Measurements from ENCODE around the gene DNLZ. TPM values are rescaled to one million over a fixed set of nuclear protein-coding genes. Genes with fewer than 3 reads are reported as not detected.
A peak's percentile ranks its signal among the peaks of the same experiment; 100 is the strongest.

Gene DNLZ
- total and polyA plus RNA-seq, 2 donors (not counting 3 experiments of a cell fraction or from before 2014, with no cell fraction given): 26.9 to 38.4 TPM

DNA sequence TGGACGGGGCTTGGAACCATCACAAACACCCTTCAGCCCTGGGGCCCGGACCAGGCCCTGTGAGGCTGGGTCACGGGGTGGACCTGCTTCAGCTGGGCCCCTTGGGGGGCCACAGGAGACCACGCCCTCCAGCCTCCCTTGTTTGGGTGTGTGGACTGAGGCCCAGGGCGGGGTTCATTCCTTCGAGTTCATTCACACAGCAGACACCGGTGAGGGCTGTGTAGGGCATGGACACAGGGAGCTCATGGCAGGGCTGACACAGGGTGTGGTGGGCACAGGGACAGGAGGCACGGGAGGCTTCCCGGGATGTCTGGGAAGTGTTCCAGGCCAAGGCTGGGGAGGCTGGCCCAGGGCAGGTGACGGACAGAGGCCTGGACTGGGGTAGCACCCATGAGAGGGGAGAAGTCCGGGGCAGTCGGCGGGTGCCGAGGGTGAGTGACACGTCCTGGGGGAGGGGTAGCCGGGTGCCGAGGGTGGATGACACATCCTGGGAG lies 8.9 kb downstream of the DNLZ start:
- BruUV-seq (replicated peaks): no TSS peak
- no peaks in the 10 kb centered on the region for H3K79me2 ChIP-seq (ENCODE audit: control insufficient read depth, insufficient read depth, low read length)
- DNase-seq (ENCODE audit: low read depth, low spot score) (no peak), FAIRE-seq (no peak)
- ChIA-PET CTCF (interaction anchor here (1.2 kb wide), 1 partner anchor 9 kb away, joined by 4 read pairs; the partner anchor contains the start of gene DNLZ), POLR2A (no interaction called here)
- H3K4me3 ChIP-seq (replicated peaks in 1 of 3; ENCODE audit: insufficient read depth in 1 of 3, low read depth in 1 of 3, low read length in 3 of 3): no peak overlapping the region
- TF ChIP-seq POLR2AphosphoS5 (IDR thresholded peaks at IDR 0.05; ENCODE audit: insufficient read depth, low read depth, low read length) (peak; percentile 16), EZH2 (IDR thresholded peaks at IDR 0.05; ENCODE audit: borderline replicate concordance, low read depth, low read length, severe bottlenecking) (no peak), GATA2 (IDR thresholded peaks at IDR 0.05; ENCODE audit: insufficient read depth, insufficient read length, low read depth, low read length) (no peak), POLR2A (IDR thresholded peaks at IDR 0.05; ENCODE audit: low read depth, low read length) (no peak), JUN (IDR thresholded peaks at IDR 0.05; ENCODE audit: borderline replicate concordance, insufficient read depth, insufficient read length, low read depth) (no peak)
- TF ChIP-seq, protein P1, sequence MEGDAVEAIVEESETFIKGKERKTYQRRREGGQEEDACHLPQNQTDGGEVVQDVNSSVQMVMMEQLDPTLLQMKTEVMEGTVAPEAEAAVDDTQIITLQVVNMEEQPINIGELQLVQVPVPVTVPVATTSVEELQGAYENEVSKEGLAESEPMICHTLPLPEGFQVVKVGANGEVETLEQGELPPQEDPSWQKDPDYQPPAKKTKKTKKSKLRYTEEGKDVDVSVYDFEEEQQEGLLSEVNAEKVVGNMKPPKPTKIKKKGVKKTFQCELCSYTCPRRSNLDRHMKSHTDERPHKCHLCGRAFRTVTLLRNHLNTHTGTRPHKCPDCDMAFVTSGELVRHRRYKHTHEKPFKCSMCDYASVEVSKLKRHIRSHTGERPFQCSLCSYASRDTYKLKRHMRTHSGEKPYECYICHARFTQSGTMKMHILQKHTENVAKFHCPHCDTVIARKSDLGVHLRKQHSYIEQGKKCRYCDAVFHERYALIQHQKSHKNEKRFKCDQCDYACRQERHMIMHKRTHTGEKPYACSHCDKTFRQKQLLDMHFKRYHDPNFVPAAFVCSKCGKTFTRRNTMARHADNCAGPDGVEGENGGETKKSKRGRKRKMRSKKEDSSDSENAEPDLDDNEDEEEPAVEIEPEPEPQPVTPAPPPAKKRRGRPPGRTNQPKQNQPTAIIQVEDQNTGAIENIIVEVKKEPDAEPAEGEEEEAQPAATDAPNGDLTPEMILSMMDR (IDR thresholded peaks at IDR 0.05; ENCODE audit: extremely low read depth in 1 of 2, insufficient read depth in 1 of 2, low read depth in 1 of 2, low read length in 2 of 2): no peak
- H4K20me1 ChIP-seq (replicated peaks; ENCODE audit: control insufficient read depth, extremely low read depth, insufficient read depth, low read length): no peaks in the 10 kb centered on the region
- no peaks in the 10 kb centered on the region for H3K9me3 ChIP-seq (replicated peaks; ENCODE audit: control insufficient read depth, insufficient read depth, low read length)
- no peak overlapping the region for H2AFZ ChIP-seq (ENCODE audit: low read depth, low read length)
- H3K9ac ChIP-seq (replicated peaks; ENCODE audit: extremely low read depth, insufficient read depth, low read length): no peak overlapping the region
- no peak overlapping the region for H3K4me2 ChIP-seq (ENCODE audit: insufficient read depth, low read length)
- H3K4me1 ChIP-seq (ENCODE audit: control insufficient read depth, extremely low read depth, insufficient read depth, low read length): no peaks in the 10 kb centered on the region
- no peaks in the 10 kb centered on the region for H3K27me3 ChIP-seq (ENCODE audit: control insufficient read depth in 2 of 2, insufficient read depth in 2 of 2, low read length in 2 of 2)
- intact Hi-C loops (cut with micrococcal nuclease) (no loop called here), dilution Hi-C loops (cut with MboI; ENCODE audit: extremely low pct_ligation_motif_present, low sequenced_read_pairs) (no loop called here)
- H3K36me3 ChIP-seq (ENCODE audit: control insufficient read depth in 2 of 2, extremely low read depth in 1 of 2, insufficient read depth in 2 of 2, low read length in 2 of 2): peaks cover 0 to 5% of the 10 kb centered on the region in 2 experiments
- no peaks in the 10 kb centered on the region for H3K9me1 ChIP-seq (replicated peaks; ENCODE audit: control insufficient read depth, extremely low read depth, insufficient read depth, low read length)
- no peak overlapping the region for H3K27ac ChIP-seq (ENCODE audit: insufficient read depth, low read depth, low read length)

Measured in endothelial cell of umbilical vein (primary cell).